Epithelial cell of alveolus of lung (primary cell): Measurements from ENCODE around the gene UGT2A1. TPM values are rescaled to one million over a fixed set of nuclear protein-coding genes. Genes with fewer than 3 reads are reported as not detected.

ENCODE experiments used
- total RNA-seq: library from RNA; depleted of rRNA; stranded (reverse); fragments of >200 nt; gene quantifications from 2 replicates; pipeline ENCODE4 v1.2.1, GENCODE V29; 2015

Gene UGT2A1
- total RNA-seq: not detected in 2 replicates

DNA sequence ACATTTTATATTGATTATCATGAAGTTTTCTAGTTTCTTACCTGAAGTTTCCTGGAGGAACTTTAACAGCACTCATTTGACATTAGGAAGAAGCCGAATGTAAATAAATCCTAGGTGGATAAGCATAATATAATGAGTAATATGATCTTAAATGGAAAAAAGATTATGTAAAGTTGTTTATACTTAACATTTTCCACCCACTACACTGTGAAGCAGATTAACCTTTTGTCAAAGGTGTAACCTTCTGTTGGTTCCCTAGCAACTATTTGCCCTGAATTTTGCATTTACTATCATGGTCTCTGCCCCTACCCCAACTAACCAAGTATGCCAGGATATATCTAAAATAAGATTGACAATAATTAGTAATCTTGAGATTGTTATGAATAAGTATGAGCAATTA lies at the start of gene UGT2A1:
TSS of gene UGT2A1 (minus strand) at position 101 of the 400 bp plus-strand sequence. CDS start 5,603 bp downstream, outside the sequence.

GRCh38 chr4:69639542-69639941 lies 13.5 kb downstream of the UGT2A1 start, which contains the start of gene UGT2A2:
Gene UGT2A2 (minus strand): TSS chr4:69639642. CDS start chr4:69639640, 2 bp downstream.

Other genes starting within 250 kb of the UGT2A1 start
- not detected in 2 replicates for gene UGT2B4, start 157.3 kb downstream of the UGT2A1 start, total RNA-seq
- not detected in 2 replicates for gene UGT2A2, start 13.6 kb downstream of the UGT2A1 start, total RNA-seq
- gene SULT1B1, start 107.4 kb upstream of the UGT2A1 start, total RNA-seq: 0.52 and 1.0 TPM in 2 replicates
- gene SULT1E1, start 206.9 kb upstream of the UGT2A1 start, total RNA-seq: 13.6 and 23.7 TPM in 2 replicates